ENCODE results near the gene GRIA1. TPM values are rescaled to one million over a fixed set of nuclear protein-coding genes. Genes with fewer than 3 reads are reported as not detected.

Gene GRIA1
- total RNA-seq (not detected), polyA plus RNA-seq (not detected)

GRCh38 chr5:153490118-153491037, at the start of gene GRIA1:
TSS of gene GRIA1 (plus strand) at chr5:153490670.
- peaks cover 39% of the 10 kb centered on the region for H3K27me3 Mint-ChIP-seq

GRCh38 chr5:153445875-153446579, 44.4 kb upstream of the GRIA1 start:
- no peak overlapping the region for H3K27ac ChIP-seq (ENCODE audit: insufficient read depth, low read length, poor library complexity, severe bottlenecking)
- no peak for DNase-seq
- ATAC-seq (ENCODE audit: low read depth in 2 of 2): no peak
- peaks cover 0 to 3% (median 0%) of the 10 kb centered on the region in 7 donors for H3K9me3 Mint-ChIP-seq
- H3K27me3 ChIP-seq (ENCODE audit: control insufficient read depth, insufficient read depth, low read length): no peaks in the 10 kb centered on the region
- no peaks in the 10 kb centered on the region for H3K36me3 Mint-ChIP-seq
- H3K27ac Mint-ChIP-seq: no peak overlapping the region
- H3K4me1 Mint-ChIP-seq: no peaks in the 10 kb centered on the region
- H3K4me1 ChIP-seq (ENCODE audit: control insufficient read depth, insufficient read depth, low read length, poor library complexity, severe bottlenecking): no peaks in the 10 kb centered on the region
- no peaks in the 10 kb centered on the region for H3K27me3 Mint-ChIP-seq
- no peak overlapping the region for H3K4me3 Mint-ChIP-seq
- no peak overlapping the region for H3K4me3 ChIP-seq (ENCODE audit: low read depth, low read length)
- no peaks in the 10 kb centered on the region for H3K36me3 ChIP-seq (ENCODE audit: control insufficient read depth, insufficient read depth, low read length)
- no peaks in the 10 kb centered on the region for H3K9me3 ChIP-seq (ENCODE audit: control insufficient read depth in 2 of 2, low read length in 2 of 2)

More at GRCh38 chr5:153490118-153491037, at the start of gene GRIA1:
- Mint-ChIP-seq H3K9me3 (peaks cover 0 to 3% (median 0%) of the 10 kb centered on the region in 7 donors), H3K4me1 (no peaks in the 10 kb centered on the region), H3K4me3 (peak within 1 kb of the TSS in 1 of 4 donors; percentile 39), H3K36me3 (no peaks in the 10 kb centered on the region), H3K27ac (no peak within 1 kb of the TSS)
- Histone ChIP-seq H3K27me3 (ENCODE audit: control insufficient read depth, insufficient read depth, low read length) (peaks cover 10% of the 10 kb centered on the region), H3K4me1 (ENCODE audit: control insufficient read depth, insufficient read depth, low read length, poor library complexity, severe bottlenecking) (no peaks in the 10 kb centered on the region), H3K9me3 (ENCODE audit: control insufficient read depth in 2 of 2, low read length in 2 of 2) (no peaks in the 10 kb centered on the region), H3K27ac (ENCODE audit: insufficient read depth, low read length, poor library complexity, severe bottlenecking) (no peak within 1 kb of the TSS), H3K36me3 (ENCODE audit: control insufficient read depth, insufficient read depth, low read length) (no peaks in the 10 kb centered on the region), H3K4me3 (ENCODE audit: low read depth, low read length) (no peak within 1 kb of the TSS)
- no peak for DNase-seq
- ATAC-seq (ENCODE audit: low read depth in 2 of 2): no peak

- Histone ChIP-seq H3K36me3 (ENCODE audit: control insufficient read depth, insufficient read depth, low read length) (no peaks in the 10 kb centered on the region), H3K27me3 (ENCODE audit: control insufficient read depth, insufficient read depth, low read length) (no peaks in the 10 kb centered on the region), H3K27ac (ENCODE audit: insufficient read depth, low read length, poor library complexity, severe bottlenecking) (no peak overlapping the region), H3K4me1 (ENCODE audit: control insufficient read depth, insufficient read depth, low read length, poor library complexity, severe bottlenecking) (no peaks in the 10 kb centered on the region), H3K4me3 (ENCODE audit: low read depth, low read length) (no peak overlapping the region), H3K9me3 (ENCODE audit: control insufficient read depth in 2 of 2, low read length in 2 of 2) (no peaks in the 10 kb centered on the region)
- no peak for ATAC-seq (ENCODE audit: low read depth in 2 of 2)
- DNase-seq: no peak
- peaks cover 0 to 4% (median 0%) of the 10 kb centered on the region in 7 donors for H3K9me3 Mint-ChIP-seq
- no peaks in the 10 kb centered on the region for H3K27me3 Mint-ChIP-seq
- H3K4me1 Mint-ChIP-seq: no peaks in the 10 kb centered on the region
- no peak overlapping the region for H3K4me3 Mint-ChIP-seq
- no peak overlapping the region for H3K27ac Mint-ChIP-seq
- no peaks in the 10 kb centered on the region for H3K36me3 Mint-ChIP-seq
Measured at GRCh38 chr5:153447534-153447933, 42.9 kb upstream of the GRIA1 start.

- Histone ChIP-seq H3K27ac (ENCODE audit: insufficient read depth, low read length, poor library complexity, severe bottlenecking) (no peak overlapping the region), H3K9me3 (ENCODE audit: control insufficient read depth in 2 of 2, low read length in 2 of 2) (no peaks in the 10 kb centered on the region), H3K4me1 (ENCODE audit: control insufficient read depth, insufficient read depth, low read length, poor library complexity, severe bottlenecking) (no peaks in the 10 kb centered on the region), H3K4me3 (ENCODE audit: low read depth, low read length) (no peak overlapping the region), H3K27me3 (ENCODE audit: control insufficient read depth, insufficient read depth, low read length) (no peaks in the 10 kb centered on the region), H3K36me3 (ENCODE audit: control insufficient read depth, insufficient read depth, low read length) (no peaks in the 10 kb centered on the region)
- ATAC-seq (ENCODE audit: low read depth in 2 of 2) (no peak), DNase-seq (no peak)
- H3K27me3 Mint-ChIP-seq: no peaks in the 10 kb centered on the region
- H3K27ac Mint-ChIP-seq: no peak overlapping the region
- H3K4me3 Mint-ChIP-seq: no peak overlapping the region
- no peaks in the 10 kb centered on the region for H3K36me3 Mint-ChIP-seq
- peaks cover 0 to 2% (median under 1%) of the 10 kb centered on the region in 7 donors for H3K9me3 Mint-ChIP-seq
- no peaks in the 10 kb centered on the region for H3K4me1 Mint-ChIP-seq
Measured at GRCh38 chr5:153456354-153456753, 34.1 kb upstream of the GRIA1 start.

- ATAC-seq (ENCODE audit: low read depth in 2 of 2) (no peak), DNase-seq (no peak)
- no peak overlapping the region for H3K4me3 ChIP-seq (ENCODE audit: low read depth, low read length)
- no peaks in the 10 kb centered on the region for H3K36me3 ChIP-seq (ENCODE audit: control insufficient read depth, insufficient read depth, low read length)
- Mint-ChIP-seq H3K9me3 (peaks cover 0 to 2% (median 0%) of the 10 kb centered on the region in 7 donors), H3K27ac (no peak overlapping the region), H3K4me1 (no peaks in the 10 kb centered on the region), H3K4me3 (no peak overlapping the region), H3K27me3 (no peaks in the 10 kb centered on the region), H3K36me3 (no peaks in the 10 kb centered on the region)
- H3K4me1 ChIP-seq (ENCODE audit: control insufficient read depth, insufficient read depth, low read length, poor library complexity, severe bottlenecking): no peaks in the 10 kb centered on the region
- no peaks in the 10 kb centered on the region for H3K9me3 ChIP-seq (ENCODE audit: control insufficient read depth in 2 of 2, low read length in 2 of 2)
- H3K27ac ChIP-seq (ENCODE audit: insufficient read depth, low read length, poor library complexity, severe bottlenecking): no peak overlapping the region
- no peaks in the 10 kb centered on the region for H3K27me3 ChIP-seq (ENCODE audit: control insufficient read depth, insufficient read depth, low read length)
Measured at GRCh38 chr5:153456993-153457392, 33.5 kb upstream of the GRIA1 start.

- Histone ChIP-seq H3K4me1 (ENCODE audit: control insufficient read depth, insufficient read depth, low read length, poor library complexity, severe bottlenecking) (no peaks in the 10 kb centered on the region), H3K36me3 (ENCODE audit: control insufficient read depth, insufficient read depth, low read length) (no peaks in the 10 kb centered on the region), H3K27me3 (ENCODE audit: control insufficient read depth, insufficient read depth, low read length) (no peaks in the 10 kb centered on the region), H3K27ac (ENCODE audit: insufficient read depth, low read length, poor library complexity, severe bottlenecking) (no peak overlapping the region), H3K4me3 (ENCODE audit: low read depth, low read length) (no peak overlapping the region), H3K9me3 (ENCODE audit: control insufficient read depth in 2 of 2, low read length in 2 of 2) (no peaks in the 10 kb centered on the region)
- Mint-ChIP-seq H3K4me3 (no peak overlapping the region), H3K27ac (no peak overlapping the region), H3K9me3 (peaks cover 0 to 5% (median 0%) of the 10 kb centered on the region in 7 donors), H3K4me1 (no peaks in the 10 kb centered on the region), H3K36me3 (no peaks in the 10 kb centered on the region), H3K27me3 (no peaks in the 10 kb centered on the region)
- ATAC-seq (ENCODE audit: low read depth in 2 of 2) (no peak), DNase-seq (no peak)
Measured at GRCh38 chr5:153458268-153458667, 32.2 kb upstream of the GRIA1 start.

- no peaks in the 10 kb centered on the region for H3K27me3 ChIP-seq (ENCODE audit: control insufficient read depth, insufficient read depth, low read length)
- Mint-ChIP-seq H3K4me1 (no peaks in the 10 kb centered on the region), H3K9me3 (peaks cover 0 to 5% (median 0%) of the 10 kb centered on the region in 7 donors), H3K27ac (no peak overlapping the region), H3K4me3 (no peak overlapping the region), H3K36me3 (no peaks in the 10 kb centered on the region), H3K27me3 (no peaks in the 10 kb centered on the region)
- H3K4me1 ChIP-seq (ENCODE audit: control insufficient read depth, insufficient read depth, low read length, poor library complexity, severe bottlenecking): no peaks in the 10 kb centered on the region
- H3K36me3 ChIP-seq (ENCODE audit: control insufficient read depth, insufficient read depth, low read length): no peaks in the 10 kb centered on the region
- H3K4me3 ChIP-seq (ENCODE audit: low read depth, low read length): no peak overlapping the region
- no peak overlapping the region for H3K27ac ChIP-seq (ENCODE audit: insufficient read depth, low read length, poor library complexity, severe bottlenecking)
- DNase-seq (no peak), ATAC-seq (ENCODE audit: low read depth in 2 of 2) (no peak)
- no peaks in the 10 kb centered on the region for H3K9me3 ChIP-seq (ENCODE audit: control insufficient read depth in 2 of 2, low read length in 2 of 2)
Measured at GRCh38 chr5:153459051-153459743, 31.3 kb upstream of the GRIA1 start.
